ENCODE data around the gene PNKD.

PNKD gene

GRCh38 chr2:218345491-218346236, 75.3 kb downstream of the PNKD start:
- DNase-seq: no peak

- DNase-seq: no peak
Measured at GRCh38 chr2:218347172-218347571, 76.9 kb downstream of the PNKD start.

GRCh38 chr2:218354045-218354444, 83.7 kb downstream of the PNKD start:
- DNase-seq: no peak

GRCh38 chr2:218354850-218355443, 84.6 kb downstream of the PNKD start:
- no peak for DNase-seq

GRCh38 chr2:218357236-218358177, 87.2 kb downstream of the PNKD start:
- DNase-seq: no peak

- no peak for DNase-seq
Measured at GRCh38 chr2:218360453-218360852, 90.1 kb downstream of the PNKD start.

- no peak for DNase-seq
Measured at GRCh38 chr2:218362606-218363005, 92.3 kb downstream of the PNKD start.

GRCh38 chr2:218363736-218364135, 93.4 kb downstream of the PNKD start:
- no peak for DNase-seq

GRCh38 chr2:218364196-218364595, 93.9 kb downstream of the PNKD start:
- DNase-seq: no peak

GRCh38 chr2:218366621-218367414, 96.5 kb downstream of the PNKD start:
- no peak for DNase-seq

- DNase-seq: peak; percentile 84
Measured at GRCh38 chr2:218367415-218368149, 97.3 kb downstream of the PNKD start.

- no peak for DNase-seq
Measured at GRCh38 chr2:218368150-218368528, 97.8 kb downstream of the PNKD start.

- no peak for DNase-seq
Measured at GRCh38 chr2:218368621-218369153, 98.4 kb downstream of the PNKD start.

- no peak for DNase-seq
Measured at GRCh38 chr2:218369330-218369729, 99.0 kb downstream of the PNKD start.

GRCh38 chr2:218370410-218371063, 100.2 kb downstream of the PNKD start:
- DNase-seq: no peak

GRCh38 chr2:218371983-218372350, 101.6 kb downstream of the PNKD start:
- DNase-seq: no peak

GRCh38 chr2:218374795-218375194, 104.5 kb downstream of the PNKD start:
- no peak for DNase-seq

- DNase-seq: peak; percentile 67
Measured at GRCh38 chr2:218375212-218375611, 104.9 kb downstream of the PNKD start.

- no peak for DNase-seq
Measured at GRCh38 chr2:218378053-218378452, 107.7 kb downstream of the PNKD start.

GRCh38 chr2:218381916-218382366, 111.6 kb downstream of the PNKD start, which contains the start of gene SLC11A1:
Gene SLC11A1 (plus strand): TSS chr2:218382273. CDS start chr2:218382369, 96 bp downstream.
- DNase-seq: no peak

GRCh38 chr2:218382785-218383184, 112.5 kb downstream of the PNKD start:
- DNase-seq: no peak
